HG02870 (cell line): ENCODE measurements around the gene GTPBP3.

ENCODE experiments used
- ATAC-seq: cut with Tn5 transposase; IDR thresholded peaks from one replicate; pipeline ENCODE4 v1.9.1; 2021; ENCODE audit warnings: mild to moderate bottlenecking, moderate library complexity; ENCODE audit not compliant: unreplicated experiment

The GTPBP3 gene

DNA sequence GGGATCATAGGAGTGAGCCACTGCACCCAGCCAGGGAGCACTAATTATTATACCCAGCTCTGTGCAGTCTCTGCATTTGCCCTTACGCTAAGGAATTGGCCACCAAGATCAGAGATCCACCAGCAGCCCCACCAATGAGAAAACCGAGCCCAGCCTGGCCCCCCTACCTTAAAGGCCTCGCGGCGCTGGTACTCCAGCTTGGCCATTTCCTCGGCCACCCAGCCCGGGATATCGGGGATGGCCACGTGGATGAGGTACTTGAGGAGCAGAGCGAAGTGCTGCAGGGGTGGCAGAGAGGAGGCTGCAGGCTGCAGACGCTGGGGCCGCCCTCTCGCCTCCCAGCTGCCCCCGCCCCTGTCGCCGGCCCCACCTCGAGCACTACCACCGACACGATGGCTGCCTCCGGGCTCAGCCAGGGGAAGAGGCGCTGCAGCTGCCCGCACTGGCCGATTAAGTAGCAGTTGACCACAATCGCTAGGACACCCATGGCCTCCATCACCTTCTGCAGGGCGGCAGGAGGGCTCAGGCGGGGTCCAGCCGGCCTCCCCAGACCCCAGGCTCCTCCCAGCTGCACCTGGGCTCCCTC, 10.2 kb upstream of the GTPBP3 start:
- ATAC-seq: no peak

DNA sequence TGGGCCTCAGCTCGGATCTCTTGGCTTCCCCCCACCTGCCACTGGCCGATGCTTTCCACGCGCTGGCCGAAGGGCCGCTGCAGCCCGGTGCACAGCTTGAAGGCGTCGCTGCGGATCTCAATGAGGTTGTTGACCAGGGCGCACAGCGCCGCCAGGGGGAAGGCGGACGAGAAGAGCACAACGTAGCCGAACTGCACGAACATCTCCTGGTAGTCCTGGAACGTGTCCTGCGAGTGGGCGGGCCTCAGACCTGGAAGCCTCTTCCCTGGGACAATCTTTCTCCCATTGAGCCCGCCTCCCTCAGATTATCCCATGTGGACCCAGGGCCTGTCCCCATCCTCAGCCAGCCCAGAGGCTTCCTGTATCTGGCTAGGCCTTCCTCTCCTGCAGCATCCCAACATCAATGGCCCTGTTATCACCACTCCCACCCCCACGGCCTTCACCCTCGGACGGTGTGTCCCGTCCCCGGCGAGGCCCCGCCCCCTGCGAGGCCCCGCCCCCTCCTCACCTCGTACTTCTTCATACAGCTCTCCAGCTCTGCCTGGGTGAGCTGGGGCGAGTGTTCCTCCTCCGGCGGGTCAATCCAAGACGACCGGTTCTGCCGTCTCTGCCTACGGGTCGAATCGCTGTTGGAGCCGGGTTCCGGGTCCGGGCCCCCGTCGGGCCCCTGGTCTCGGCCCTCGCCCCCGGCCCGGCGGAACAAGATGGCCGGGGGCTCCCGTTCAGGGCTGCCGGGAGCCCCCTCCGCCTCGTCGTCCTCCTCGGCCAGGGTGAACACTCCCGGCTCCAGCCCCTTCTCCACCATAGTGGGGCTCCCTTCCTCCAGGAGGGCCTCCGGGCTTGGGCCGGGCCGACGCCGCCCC, 9.5 kb upstream of the GTPBP3 start:
- no peak for ATAC-seq

DNA sequence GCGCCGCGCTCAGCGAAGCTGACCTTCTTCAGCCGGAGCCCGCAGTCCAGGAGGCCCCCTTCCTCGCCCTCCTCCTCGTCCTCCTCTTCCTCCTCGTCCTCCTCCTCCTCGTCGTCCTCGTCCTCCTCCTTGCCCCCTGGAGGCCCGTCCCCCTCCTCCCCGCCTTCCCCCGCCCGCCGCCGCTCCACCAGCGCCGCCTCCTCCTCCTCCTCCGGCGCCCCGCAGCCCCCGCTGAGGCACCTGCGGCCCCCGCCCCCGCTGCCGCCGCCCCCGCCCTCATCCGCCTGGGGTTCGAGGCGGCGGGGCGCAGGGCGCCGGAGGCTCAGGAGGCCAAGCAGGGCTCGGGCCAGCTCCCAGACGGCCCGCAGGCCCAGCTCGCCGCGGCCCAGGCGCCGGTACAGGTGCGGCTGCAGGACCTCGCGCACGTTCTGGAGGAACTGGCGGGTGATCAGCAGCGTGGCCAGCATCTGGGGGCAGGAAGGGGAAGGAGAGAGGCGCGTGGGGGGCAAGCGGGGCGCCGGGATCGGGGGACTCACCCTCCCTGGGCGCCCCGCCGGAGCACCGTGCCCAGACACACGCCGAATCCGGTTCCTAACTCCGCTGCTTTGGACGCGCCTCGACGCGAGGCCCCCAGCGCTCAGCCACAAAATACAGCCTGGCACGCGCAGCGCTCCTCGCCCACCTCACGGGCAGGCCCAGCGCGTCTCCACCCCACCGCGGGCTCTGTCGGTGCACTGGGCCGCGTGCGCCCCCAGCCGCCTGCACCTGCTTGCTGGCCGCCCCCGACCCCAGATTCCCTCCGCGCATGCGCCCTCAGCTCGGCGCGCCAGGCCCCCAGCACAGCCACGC, 8.6 kb upstream of the GTPBP3 start:
- no peak for ATAC-seq

DNA sequence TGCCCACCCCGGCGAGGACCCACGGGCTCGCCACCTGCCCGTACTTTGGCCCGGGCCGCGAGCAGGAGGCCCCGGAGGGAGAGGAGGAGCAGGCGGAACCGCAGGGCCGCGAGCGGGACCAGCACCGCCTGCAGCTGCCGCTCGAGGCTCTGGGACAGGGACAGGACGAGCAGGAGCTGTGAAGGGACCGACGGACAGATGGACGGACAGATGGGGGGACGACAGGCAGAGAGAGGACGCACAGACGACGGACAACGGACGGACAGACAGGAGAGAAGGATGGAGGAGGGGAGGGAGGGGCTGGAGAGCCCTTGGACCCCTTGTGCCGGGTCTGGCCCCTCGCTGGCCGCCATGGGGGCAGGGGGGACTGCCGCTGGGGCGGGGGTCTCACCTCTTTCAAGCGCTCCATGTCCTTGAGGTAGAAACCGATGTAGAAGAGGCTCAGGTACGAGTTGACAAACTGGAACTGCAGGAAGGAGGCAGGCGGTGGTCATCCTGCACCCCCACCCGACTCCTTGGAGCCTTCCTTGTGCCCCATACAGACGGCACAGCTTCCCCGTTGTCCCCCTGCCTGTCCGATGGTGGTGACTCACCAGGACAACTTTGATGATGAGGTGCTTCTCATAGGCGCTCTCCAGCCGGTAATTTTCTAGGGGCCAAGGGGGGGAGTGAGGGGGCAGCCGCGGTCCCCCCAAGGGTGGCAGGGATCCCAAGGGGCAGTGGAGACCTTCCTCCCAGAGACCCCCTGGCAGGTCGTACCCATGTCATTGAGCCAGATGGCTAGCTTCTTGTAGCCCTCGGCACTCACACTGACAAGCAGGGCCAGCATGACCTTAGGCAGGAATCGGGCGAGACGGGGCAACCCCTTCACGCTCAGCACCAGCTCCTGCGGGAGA, 7.7 kb upstream of the GTPBP3 start:
- ATAC-seq: no peak

DNA sequence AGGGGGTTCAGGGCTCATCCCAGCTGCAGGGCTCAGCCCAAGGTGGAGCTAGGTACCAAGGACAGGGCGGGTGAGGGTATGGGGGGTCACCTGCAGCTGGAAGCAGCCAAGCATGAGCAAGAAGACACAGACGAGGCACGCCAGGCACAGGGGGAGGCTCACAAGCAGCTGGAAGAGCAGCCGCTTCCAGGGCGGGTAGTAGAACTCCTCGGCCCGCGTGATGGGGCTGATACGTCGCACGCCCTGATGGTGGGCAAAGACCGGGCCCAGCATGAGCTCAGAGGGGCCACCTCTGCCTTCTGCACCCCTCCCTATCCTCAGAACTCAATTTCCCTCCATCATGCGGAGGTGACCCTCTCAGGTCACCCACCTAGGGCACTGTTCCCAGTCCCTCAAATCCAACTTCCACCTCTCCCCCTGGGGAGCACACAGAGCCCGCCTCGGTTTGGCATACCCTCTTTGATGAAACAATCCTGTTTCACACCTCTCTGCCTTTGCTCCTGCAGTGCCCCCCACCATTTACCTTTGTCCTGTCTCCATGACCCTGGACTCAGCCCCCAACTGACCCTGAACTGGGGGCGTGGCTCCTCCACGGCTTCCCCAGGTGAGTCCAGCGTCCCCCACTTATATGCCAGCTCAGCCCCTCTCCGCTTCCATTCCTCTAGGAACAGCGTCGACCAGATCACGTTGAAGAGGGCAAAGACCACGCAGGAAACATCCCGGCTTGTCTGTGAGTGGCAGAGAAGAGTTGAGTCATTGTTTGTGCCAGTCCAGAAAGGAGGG, 6.9 kb upstream of the GTPBP3 start:
- ATAC-seq: no peak

DNA sequence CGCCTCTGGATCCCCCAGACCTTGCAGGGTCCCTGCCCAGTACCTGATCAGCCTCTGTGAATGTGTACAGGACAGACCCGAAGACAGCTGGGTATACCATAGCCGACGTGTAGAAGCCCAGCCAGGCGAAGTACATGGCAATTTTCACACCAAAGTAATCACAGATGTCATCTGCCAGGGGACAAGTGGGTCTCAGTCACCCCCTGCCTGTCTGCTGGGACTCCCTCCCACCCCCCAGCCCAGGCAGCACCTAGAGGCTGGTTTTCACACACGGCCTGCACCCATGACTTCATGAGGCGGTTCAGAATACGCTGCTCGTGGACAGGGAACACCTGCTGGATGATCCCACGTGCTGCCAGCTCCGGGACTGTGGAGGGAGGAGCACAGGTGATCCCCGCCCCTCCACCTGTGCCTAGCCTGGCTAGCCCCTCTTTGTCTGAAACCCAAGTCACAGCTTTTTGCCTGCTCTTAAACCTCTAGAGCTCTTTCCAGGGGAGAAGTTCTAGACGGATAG, 6.3 kb upstream of the GTPBP3 start:
- no peak for ATAC-seq

DNA sequence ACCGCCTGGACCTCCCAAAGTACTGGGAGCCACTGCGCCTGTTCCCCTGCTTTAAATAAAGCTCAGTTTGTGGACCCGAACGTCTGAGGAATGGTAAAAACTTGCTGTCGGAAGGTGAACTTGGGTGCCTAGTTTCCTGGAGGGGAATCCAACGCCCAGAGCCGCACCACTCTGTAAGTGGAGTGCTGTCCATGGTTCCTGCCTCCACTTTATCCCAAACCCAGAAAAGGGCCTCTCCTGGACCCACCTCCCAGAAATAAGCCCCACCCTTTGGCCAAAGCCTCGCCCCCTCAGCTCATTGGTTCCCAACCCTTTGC, 5.0 kb upstream of the GTPBP3 start:
- ATAC-seq: no peak

DNA sequence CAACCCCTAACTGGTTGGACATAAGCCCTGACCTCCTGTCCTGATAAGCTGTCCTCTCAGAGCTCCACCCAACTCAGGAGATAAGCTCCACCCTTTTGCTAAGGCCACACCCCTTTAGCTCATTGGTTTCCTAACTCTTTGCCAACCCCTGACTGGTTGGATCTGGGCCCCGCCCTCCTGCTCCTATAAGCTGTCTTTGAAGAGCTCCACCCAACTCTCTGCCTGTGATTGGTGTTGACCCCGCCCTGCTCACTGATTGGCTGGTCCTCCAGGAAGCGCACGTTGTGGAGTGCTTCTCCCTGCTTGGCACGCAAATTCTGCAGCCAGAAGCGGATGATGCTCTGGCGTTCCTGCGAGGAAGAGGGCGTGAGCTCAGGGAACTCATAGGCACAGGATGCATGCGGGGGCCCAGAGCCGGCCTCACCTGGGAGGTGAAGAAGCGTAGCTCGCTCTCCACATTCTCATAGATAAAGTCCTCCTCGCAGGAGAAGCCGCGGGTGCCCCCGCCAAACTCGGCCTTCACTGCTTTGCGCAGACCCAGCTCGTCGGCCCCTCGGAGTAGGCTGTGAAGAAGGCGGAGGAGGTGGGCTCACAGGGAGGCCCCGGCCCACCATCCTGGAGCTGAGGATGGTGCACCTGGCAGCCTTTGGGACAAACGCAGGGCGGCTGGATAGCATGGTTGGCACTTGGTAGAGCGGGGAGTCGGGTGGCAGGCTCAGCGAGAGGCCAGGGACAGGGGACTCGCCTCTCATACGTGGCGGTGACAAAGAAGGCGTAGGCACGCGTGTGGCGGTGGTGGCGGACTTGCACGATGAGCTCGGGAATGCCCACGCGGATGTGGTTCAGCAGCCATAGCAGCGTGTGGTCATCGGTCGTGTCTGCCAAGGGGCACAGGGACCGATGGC, 4.4 kb upstream of the GTPBP3 start:
- ATAC-seq: no peak

DNA sequence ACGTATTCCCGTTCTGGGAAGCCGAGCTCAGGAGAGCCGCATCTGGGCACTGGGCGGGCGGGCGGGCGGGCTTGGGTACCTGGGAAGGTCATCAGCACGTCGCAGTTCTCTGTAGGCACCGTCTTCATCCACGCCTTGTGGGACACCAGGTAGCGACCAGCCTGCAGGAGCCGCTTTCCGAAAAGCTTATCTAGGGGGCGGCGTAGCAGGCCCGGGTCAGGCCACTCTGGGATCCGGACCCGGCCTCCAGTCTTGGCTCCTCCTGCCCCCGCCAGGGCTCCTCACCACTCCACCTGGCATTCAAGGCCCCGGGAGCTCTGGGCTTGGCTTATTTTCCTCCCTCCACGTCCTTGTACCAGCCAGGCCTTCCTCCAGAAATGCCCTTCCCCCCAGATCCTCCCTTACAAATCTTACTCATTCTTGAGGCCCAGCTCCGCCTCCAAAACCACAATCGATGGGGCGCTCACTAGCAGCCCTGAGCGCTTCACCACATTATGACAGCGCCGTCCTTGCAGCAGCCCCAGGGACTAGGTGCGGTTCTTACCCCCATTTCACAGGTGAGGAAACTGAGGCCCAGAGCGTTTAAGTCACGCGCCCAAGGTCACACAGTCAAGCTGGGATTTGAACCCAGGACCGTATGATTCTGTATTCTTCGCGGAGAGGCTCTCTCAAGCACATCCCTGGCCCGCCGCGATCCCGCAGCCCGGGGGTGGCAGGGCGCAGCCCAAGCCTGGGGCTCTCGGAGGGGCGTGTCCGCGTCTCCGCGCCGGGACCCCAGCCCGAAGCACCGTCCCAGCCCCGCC, 3.5 kb upstream of the GTPBP3 start:
- no peak for ATAC-seq

DNA sequence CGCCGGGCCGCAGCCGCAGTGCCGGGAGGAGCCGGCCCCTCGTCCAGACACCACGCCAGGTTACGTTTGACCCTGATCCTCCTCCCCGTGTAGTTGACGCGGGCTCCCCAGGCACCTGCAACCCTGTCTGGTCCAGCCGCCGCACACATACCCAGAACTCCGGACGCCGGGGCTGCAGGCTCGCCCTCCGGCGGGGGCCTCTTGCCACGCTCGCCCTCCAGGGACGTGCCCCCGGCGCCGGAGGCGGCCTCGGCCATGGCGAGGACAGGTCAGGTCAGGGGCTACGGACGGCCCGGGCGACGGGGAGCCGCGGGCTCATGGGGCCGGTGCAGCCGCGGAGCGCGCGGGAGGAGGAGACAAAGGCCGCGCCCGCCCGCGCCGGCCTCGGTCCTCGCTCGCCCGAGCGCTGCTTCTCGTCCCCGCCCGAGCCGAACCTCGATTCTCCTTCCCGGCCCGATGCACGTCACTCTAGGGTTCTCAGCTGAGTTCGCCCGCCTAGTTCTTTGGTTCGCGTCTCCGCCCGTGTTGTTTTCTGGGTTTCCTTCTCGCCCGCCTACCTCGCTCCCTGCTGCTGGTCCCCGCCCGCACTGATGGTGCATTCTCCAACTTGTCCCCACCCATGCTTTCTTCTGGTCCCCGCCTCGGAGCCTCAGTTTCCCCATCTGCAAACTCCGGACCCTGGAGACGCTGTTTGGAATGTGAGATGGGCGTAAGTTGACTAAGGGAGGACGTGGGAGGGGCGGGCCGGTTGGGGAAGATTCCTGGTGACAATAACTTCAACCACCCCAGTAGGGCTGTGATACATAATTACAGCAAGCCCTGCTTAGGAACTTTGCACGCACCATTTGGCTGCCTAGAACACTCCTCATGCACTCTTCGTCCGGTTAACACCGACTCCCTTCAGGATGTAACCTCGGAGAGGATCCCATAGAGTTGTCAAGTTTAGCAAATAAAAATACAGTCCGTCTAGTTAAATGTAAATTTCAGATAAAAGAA, 2.6 kb upstream of the GTPBP3 start, which contains the start of gene ANO8:
Gene ANO8, minus strand, starts transcription at position 442 of the 996 bp plus-strand sequence. Its CDS starts 185 bp downstream, at position 257.
- peak; percentile 33 for ATAC-seq

DNA sequence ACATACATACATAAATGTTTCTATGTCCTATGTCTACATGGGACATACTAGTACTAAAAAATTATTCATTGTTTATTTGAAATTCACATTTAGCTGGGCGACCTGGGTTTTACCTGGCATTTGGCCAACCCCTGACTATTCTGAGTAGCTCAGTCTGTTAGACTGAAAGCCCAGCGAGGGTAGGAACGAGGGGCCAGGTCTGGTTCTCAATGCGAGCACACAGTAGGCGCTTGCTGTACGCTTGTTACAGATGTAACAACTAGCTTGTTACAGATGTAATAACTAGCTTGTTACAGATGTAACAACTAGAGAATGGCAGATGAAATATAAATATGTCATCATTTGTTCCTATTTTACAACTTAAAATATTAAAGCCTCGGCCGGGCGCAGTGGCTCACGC, 1.8 kb upstream of the GTPBP3 start:
- no peak for ATAC-seq

DNA sequence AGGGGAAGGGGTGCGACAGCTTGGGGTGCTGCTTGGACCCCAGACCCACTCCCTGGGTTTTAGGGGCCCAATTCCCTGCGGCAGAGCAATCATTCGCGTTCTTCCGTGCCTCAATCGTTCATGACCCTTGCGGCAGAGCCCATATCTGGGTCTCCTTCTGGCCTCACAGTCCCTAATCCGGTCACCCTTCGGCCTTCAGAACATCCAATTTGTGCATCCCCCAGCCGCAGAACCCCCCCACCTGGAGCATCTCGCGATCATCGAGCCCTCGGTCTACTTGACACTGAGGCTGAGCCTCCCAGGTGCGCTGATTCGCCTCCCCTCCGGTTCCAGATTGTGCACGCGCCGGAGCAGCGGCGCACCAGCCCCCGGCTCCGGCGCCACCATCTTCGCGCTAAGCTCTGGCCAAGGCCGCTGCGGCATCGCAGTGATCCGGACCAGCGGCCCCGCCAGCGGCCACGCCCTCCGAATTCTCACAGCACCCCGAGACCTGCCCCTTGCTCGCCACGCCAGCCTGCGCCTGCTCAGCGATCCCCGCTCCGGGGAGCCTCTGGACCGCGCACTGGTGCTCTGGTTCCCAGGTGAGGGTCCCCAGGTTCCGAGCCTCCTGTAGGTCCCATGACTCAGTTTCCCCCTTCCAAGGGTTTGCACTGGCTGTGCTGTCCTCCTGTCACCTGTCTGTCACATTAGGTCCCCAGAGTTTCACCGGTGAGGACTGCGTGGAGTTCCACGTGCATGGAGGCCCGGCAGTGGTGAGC, 501 bp downstream of the GTPBP3 start:
- no peak for ATAC-seq

DNA sequence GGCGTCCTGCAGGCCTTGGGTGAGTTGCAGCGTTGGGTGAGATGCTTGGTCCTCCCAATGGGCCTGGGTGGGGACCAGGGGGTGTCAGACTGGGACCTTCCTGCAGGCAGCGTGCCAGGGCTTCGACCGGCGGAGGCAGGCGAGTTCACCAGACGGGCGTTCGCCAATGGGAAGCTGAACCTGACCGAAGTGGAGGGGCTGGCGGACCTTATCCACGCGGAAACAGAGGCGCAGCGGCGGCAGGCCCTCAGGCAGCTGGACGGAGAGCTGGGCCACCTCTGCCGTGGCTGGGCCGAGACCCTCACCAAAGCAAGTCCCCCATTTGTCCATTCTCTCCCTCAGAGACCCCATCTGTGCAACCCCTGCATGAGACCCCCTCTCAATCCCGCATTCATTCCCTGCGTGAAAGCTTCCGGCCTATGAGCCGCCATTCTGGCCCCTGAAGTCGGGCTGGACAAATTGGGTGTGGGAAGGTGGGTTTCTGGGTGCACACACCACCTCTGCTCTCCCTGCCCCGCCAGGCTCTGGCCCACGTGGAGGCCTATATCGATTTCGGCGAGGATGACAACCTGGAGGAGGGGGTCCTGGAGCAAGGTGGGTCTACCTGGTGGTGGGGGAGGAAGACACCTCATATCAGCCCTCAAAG, 1.2 kb downstream of the GTPBP3 start:
- no peak for ATAC-seq

DNA sequence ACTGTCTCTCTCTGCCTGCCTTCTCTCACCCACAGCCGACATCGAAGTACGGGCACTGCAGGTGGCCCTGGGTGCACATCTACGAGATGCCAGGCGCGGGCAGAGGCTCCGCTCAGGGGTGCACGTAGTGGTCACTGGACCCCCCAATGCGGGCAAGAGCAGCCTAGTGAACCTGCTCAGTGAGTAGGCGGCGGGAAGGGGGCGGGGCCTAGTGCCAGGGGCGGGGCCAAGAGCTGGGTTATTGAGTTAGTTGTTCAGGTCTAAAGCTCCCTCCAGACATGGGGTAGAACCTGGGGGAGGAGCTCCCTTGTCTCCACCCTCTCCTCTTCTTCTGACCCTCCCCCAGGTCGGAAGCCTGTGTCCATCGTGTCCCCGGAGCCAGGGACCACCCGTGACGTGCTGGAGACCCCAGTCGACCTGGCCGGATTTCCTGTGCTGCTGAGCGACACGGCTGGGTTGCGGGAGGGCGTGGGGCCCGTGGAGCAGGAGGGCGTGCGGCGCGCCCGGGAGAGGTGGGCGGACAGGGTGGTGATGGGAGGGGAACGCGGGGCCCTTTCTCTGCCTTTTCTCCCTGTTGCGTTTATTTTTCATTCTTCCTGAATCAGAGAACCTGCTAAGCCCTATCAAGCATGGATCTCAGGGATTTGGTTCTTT, 1.9 kb downstream of the GTPBP3 start:
- no peak for ATAC-seq

DNA sequence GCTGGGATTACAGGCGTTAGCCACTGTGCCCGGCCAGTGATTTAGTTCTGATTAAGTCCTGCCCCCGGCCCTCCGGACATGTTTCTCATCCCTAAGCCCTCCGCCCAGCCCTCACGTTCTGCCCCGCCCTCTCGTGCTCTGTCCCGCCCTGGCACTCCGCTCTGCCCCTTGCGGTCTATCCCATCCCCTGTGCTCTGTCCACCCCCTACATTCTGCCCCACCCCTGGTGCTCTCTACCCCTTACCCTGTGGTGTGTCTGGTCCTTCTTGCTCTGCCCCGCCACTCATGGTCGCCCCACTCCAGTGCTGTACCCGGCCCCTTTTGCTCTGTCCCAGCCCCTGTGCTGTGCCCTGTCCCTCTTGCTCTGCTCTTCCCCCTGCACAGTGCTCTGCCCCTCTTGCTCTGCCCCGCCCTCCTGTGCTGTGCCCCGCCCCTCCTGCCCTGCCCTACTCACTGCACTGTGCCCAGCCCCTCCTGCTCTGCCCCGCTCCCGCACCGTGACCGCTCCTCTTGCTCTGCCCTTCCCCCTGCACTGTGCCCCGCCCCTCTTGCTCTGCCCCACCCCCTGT, 3.0 kb downstream of the GTPBP3 start:
- ATAC-seq: no peak
